ENCODE measurements around the gene SKIC8.

Gene SKIC8

DNA sequence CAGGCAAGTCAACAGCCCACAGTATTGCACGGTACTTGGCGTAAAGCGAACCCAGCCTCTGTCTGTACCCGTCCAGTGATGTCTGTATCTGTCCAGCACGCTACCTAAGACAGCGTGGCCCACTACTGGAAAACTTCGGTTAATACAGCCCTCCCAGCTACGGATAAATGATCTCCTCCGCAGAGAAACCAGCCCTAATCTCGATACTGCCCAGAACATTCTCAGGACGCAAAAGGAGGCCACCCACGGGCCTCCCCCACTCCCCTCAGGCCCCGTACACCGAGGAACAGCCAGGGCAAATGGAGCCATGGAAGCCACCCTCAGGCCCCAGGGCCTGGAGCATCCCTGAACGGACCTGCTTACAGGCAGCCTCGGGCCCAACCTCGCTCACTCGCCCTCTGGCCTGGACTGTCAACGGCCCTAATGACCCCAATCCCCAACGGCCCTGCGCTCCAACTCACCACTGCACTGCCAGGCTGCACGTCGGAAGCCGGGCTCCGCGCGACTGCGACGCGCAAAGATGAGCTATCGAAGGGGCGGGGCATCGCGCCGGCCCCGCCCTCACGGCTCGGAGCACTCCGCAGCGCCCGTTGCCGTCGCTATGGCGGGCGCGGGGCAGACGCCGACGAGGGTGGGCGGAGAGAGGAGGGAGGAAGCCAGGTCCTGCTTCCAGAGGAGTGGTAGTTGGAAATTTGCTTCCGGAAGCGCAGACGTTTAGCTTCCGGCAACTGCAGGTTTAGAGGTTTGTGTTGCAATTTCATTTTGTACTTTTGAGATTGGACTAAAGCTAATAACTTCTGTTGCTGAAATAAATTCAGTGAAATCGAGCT, at the start of gene SKIC8:
TSS of gene SKIC8 (minus strand) at position 509 of the 830 bp plus-strand sequence. CDS start 3,923 bp downstream, outside the sequence.
- H3K4me1 ChIP-seq (ENCODE audit: low read depth, poor library complexity, severe bottlenecking): peaks cover 16% of the 10 kb centered on the region

DNA sequence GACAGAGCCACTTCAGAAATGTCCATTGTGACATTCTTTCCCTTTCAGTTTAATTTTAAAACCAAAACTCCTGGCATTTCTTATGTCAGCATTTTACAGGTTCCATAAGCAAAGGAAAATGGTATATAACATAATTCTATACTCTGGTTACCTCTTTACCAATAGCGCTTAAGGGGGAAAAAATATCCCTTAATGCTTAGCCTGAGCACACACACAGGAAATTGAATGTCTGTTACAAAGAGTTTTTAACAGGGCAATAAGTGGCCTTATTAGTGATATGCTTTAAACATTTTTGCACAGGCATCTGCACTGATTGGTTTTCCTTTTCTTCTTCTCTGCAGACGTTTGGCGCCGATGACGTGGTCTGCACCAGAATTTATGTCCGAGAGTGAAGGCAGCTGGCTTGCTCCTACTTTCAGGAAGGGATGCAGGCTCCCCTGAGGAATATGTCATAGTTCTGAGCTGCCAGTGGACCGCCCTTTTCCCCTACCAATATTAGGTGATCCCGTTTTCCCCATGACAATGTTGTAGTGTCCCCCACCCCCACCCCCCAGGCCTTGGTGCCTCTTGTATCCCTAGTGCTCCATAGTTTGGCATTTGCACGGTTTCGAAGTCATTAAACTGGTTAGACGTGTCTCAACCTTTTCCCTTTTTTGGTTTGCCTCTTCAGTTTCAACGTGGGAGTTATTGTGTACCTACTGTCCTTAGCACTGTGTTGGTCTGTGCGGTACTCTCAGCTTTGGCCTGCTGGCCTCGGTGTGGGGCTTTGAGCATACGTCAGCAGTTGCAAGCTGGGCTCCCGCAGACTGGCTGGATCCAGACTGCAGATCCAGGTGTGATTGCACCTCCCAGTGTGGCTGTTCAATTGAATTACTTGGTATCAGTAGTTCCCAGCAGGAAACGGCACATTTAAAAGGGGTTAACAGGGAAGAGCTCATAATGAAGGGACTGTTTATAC, 48.5 kb upstream of the SKIC8 start:
- H3K9ac ChIP-seq: no peak overlapping the region
- H3K27ac ChIP-seq: no peak overlapping the region
- H3K36me3 ChIP-seq (ENCODE audit: insufficient read depth): no peaks in the 10 kb centered on the region
- H3K79me2 ChIP-seq (ENCODE audit: insufficient read depth, low read depth): no peaks in the 10 kb centered on the region
- TF ChIP-seq, protein P1, sequence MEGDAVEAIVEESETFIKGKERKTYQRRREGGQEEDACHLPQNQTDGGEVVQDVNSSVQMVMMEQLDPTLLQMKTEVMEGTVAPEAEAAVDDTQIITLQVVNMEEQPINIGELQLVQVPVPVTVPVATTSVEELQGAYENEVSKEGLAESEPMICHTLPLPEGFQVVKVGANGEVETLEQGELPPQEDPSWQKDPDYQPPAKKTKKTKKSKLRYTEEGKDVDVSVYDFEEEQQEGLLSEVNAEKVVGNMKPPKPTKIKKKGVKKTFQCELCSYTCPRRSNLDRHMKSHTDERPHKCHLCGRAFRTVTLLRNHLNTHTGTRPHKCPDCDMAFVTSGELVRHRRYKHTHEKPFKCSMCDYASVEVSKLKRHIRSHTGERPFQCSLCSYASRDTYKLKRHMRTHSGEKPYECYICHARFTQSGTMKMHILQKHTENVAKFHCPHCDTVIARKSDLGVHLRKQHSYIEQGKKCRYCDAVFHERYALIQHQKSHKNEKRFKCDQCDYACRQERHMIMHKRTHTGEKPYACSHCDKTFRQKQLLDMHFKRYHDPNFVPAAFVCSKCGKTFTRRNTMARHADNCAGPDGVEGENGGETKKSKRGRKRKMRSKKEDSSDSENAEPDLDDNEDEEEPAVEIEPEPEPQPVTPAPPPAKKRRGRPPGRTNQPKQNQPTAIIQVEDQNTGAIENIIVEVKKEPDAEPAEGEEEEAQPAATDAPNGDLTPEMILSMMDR (conservative IDR thresholded peaks at IDR 0.05; ENCODE audit: low read depth, low read length): no peak
- no peak overlapping the region for H3K4me3 ChIP-seq (IDR thresholded peaks at IDR 0.05; ENCODE audit: insufficient read depth, low read depth, low read length)
- no peak overlapping the region for H3K4me2 ChIP-seq
- H2AFZ ChIP-seq (ENCODE audit: low read depth): no peak overlapping the region
- no peaks in the 10 kb centered on the region for H4K20me1 ChIP-seq (ENCODE audit: insufficient read depth)
- no peaks in the 10 kb centered on the region for H3K4me1 ChIP-seq (ENCODE audit: low read depth, poor library complexity, severe bottlenecking)
- H3K27me3 ChIP-seq (ENCODE audit: insufficient read depth, low read depth): no peaks in the 10 kb centered on the region

More for the DNA sequence above, at the start of gene SKIC8:
- Histone ChIP-seq H3K9ac (peak within 1 kb of the TSS; percentile 78), H4K20me1 (ENCODE audit: insufficient read depth) (no peaks in the 10 kb centered on the region), H3K79me2 (ENCODE audit: insufficient read depth, low read depth) (peaks cover 24% of the 10 kb centered on the region), H3K4me2 (peak within 1 kb of the TSS; percentile 99), H3K27ac (peak within 1 kb of the TSS; percentile 43; the same call in 1 of the 2 replicates), H3K27me3 (ENCODE audit: insufficient read depth, low read depth) (no peaks in the 10 kb centered on the region), H3K4me3 (IDR thresholded peaks at IDR 0.05; ENCODE audit: insufficient read depth, low read depth, low read length) (no peak within 1 kb of the TSS), H3K36me3 (ENCODE audit: insufficient read depth) (no peaks in the 10 kb centered on the region), H2AFZ (ENCODE audit: low read depth) (peak within 1 kb of the TSS; percentile 58)
- TF ChIP-seq, protein P1 (conservative IDR thresholded peaks at IDR 0.05; ENCODE audit: low read depth, low read length): 0 out of 2 replicates have a peak, but pooled peaks have one; percentile 23

DNA sequence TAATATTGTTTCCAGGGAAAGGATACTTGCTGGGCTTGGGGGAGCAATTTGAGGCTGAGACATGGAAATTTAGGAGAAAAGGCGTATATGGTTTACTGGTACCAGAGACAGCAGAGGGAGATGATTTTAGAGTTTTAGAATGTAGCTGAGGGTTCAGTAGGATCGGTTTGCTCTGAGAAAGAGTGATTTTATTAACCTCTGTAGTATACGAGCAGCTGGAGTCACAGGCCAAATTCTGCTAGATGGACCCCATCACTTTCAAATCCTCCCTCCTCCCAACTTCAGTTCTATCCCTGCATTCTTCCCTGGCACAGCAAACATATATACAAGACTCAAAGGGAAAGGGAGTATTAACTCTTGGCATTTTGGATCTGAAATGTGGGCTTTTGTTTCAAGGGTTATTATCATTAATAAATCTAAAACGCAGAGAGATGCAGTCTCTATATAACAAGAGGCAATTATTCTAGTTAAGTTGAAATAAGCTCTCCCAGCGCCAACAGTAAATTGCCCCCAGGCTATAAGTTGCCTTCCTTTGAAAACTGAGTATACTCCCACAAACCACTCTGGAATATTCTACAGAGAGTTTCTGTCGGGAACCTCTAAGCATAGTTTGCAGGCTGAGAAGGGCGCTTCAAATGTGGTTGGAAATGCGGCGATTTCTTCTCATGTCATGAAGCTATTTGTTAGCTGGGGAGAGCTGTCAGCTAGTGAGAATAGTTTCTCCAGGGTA, 46.2 kb upstream of the SKIC8 start:
- TF ChIP-seq, protein P1 (conservative IDR thresholded peaks at IDR 0.05; ENCODE audit: low read depth, low read length): no peak
- Histone ChIP-seq H3K36me3 (ENCODE audit: insufficient read depth) (no peaks in the 10 kb centered on the region), H3K79me2 (ENCODE audit: insufficient read depth, low read depth) (no peaks in the 10 kb centered on the region), H3K4me3 (IDR thresholded peaks at IDR 0.05; ENCODE audit: insufficient read depth, low read depth, low read length) (no peak overlapping the region), H3K9ac (no peak overlapping the region), H3K27me3 (ENCODE audit: insufficient read depth, low read depth) (no peaks in the 10 kb centered on the region), H3K27ac (no peak overlapping the region), H2AFZ (ENCODE audit: low read depth) (no peak overlapping the region), H3K4me2 (no peak overlapping the region), H3K4me1 (ENCODE audit: low read depth, poor library complexity, severe bottlenecking) (no peaks in the 10 kb centered on the region), H4K20me1 (ENCODE audit: insufficient read depth) (no peaks in the 10 kb centered on the region)

Measured in KMS-11 (cell line).